HG03097 (cell line): Measurements from ENCODE around the gene SPEN.
"Not testable (repeated sequence)": the region's sequence is repeated elsewhere in the genome, so short reads cannot be mapped to it uniquely, and the experiment has no call there.

Source experiments
- ATAC-seq: cut with Tn5 transposase; IDR thresholded peaks from one replicate; pipeline ENCODE4 v1.9.1; 2021; ENCODE audit not compliant: unreplicated experiment, low FRiP score

SPEN gene

DNA sequence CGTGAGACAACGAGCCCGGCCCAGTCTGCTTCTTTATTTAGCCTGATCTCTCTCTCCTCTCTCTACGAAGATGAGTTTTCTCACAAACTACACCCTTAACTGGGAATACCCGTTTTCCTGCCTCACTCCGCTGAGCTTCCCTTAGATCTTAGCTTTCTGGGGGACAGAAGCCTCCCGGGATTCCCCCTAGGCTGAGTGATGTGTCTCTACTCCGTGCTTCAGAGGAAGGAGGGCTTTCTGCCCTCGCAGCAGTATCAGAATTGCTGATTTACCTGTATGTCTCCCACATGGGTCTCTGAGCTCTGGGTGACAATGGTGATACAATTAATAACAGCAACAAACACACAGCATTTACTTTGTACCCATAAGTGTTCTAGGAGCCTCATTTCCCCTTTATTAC, 127.3 kb downstream of the SPEN start:
- no peak for ATAC-seq

DNA sequence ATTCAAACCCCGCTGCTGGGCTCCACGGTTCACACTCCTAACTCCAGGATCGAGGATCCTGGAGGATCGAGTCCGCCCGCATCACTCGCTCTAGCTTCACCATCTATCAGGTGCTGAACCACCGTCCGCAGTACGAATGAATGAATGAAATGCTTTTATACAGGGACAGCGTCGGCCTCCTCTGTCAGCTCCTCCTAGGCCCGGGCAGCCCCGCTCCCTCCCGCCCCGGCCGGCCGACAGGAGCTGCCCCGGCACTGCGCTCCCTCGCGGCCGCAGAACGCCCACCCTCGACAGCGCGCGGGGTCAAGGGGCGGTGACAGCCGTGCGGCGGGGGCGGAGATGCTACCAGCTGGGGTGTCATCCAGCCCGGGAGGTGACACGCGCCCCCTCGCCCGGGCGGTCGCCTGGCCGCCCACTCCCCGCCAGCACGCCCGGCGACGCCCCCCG, 127.9 kb downstream of the SPEN start:
- peak; percentile 36 for ATAC-seq

DNA sequence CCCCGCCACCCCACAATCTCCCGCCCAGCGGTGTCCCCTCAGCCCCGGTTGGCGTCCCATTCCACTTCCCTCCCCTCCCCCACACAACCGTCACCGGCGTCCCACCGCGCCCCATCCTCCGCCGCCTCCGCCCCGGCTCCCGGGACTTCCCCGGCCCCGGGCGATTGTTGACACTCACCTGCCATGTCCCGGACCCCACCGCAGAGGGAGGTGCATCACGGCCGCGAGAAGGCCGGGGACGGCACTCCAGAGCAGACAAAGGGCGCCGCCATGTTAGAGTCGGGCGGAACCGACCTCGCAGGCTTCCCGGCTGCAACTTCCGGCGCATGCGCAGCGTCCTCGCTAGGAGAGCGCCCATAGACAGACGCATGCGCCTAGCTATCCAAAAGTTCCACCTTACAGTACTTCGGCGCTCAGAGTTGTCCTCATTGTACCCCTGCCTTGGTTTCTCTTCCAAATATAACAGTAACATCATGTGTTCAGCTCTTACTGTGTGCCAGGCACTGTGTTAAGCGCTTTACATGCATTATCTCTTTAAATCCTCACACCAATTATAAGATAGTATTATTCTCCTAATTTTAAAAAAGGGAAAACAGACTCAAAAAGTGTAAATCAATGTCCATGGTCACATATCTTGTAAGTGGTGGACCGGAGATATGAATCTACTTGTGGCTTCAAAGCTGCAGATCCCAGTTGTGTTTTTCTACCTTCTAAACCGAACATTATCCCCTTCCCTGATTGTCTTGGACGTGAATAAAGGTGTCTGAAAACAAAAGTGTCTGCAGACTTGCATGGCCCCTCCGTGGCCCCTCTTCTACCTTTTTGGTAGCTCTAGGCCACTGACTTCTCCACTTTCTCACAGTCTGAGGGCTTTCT, 128.5 kb downstream of the SPEN start, which contains the start of gene ZBTB17:
Gene ZBTB17, minus strand, starts transcription at position 297 of the 876 bp plus-strand sequence. CDS start 27,606 bp downstream, outside the sequence.
- peak; percentile 67 for ATAC-seq

DNA sequence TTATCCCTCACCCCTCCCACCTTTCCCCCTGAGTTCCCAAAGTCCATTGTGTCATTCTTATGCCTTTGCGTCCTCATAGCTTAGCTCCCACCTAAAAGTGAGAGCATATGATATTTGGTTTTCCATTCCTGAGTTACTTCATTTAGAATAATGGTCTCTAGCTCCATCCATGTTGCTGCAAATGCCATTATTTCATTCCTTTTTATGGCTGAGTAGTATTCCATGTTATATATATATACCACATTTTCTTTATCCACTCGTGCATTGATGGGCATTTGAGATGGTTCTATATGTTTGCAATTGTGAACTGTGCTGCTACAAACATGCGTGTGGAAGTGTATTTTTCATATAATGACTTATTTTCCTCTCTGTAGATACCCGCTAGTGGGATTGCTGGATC, 130.4 kb downstream of the SPEN start:
- not testable (repeated sequence) for ATAC-seq

DNA sequence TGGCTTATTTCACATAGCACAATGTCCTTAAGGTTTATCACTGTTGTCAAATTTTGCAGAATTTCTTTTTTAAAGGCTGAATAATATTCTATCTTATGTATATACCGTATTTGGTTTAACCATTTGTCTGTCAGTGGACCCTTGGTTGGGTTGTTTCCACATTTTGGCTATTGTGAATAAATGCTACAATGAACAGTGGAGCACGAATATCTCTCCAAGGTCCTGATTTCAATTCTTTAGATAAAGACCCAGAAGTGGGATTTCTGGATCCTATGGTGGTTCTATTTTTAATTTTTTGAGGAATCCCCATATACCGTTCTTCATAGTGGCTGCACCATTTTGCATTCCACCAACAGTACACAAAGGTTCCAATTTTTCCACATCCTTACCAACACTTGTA, 134.2 kb downstream of the SPEN start:
- ATAC-seq = no peak

DNA sequence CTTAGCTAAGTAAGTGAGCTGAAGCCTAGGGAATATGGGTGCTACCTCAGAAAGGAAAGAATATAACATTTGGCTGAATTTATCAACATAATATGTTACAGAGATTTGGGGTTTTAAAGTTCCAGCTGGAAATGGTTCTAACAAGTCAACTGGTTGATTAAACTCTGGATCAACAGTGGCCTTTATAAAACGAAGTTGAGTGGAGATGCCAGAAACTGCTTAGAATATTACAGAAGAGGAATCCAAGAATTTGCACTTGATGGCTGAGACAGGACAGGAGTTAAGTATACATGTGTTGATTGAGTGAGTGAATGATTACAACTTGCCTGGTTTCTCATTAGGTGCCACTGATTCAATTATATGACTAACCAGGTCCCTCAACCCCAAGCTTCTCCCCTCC, 135.8 kb downstream of the SPEN start:
- ATAC-seq = no peak

DNA sequence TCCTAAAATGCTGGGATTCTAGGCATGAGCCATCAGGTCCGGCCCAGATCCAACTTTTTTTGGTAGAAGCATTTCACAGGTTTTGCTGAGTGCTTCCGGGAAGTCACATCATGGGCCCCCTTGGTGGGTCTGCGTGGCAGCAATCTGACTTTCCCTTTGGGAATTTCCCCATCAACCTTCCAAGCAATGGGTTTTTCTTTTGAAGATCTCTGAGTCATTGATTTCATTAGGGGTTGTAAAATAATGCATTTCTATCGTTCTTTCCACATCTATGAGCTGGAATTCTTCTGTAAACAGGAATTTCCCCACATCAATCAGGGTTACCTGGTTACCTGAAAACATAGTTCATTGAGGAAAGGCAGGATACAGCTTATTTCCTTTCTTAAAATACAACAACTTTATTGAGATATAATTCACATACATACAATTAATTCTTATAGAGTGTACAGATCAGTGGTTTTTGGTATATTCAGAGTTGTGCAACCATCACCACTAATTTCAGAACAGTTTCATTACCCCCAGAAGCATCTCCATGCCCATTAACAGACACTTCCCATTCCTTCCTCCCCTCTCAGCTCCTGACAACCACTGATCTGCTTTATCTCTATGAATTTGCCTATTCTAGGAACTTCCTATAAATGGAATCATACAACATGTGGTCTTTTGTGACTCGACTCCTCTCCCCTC, 138.2 kb downstream of the SPEN start:
- no peak for ATAC-seq

DNA sequence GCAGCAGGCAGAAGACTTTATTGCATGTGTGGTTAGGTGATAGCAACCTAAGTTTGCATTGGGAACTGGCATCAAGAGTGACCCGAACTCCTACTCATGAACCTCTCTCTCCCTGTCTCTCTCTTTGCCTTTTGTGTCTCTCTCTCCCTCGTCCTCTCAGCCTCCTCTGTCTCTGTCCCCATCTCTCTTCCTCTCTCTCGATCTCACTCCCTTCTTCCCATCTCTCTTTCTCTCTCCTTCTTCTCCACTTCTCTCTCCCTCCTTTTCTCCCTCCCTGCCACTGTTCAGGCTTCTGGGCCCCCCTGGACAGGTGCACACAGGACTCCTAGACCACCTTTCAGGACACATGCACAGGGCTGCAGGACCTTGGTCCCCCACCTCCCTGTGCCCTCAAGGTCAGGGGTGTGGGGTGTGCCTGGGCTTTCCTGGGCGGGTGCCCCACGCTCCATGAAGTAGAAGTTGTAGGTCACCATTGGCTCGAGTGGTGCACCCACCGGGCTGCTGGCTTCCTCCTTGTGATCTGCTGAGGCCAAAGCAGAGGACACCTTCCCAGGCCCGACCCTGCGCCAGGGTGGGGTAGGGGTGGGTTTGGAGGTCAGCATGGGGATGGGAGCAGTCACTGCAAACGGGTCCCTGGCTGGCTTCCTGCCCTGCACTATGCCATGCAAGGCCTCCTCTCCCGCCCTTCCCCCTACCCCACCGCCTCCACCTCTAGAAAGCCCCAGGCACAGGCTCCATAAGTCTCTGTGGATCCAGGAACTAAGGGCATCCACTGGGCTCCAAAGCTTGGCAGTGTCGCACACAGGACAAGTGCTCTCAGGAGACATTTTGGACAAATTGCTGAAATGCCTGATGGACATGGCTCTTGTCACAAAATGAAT, 141.6 kb downstream of the SPEN start:
- ATAC-seq = no peak

DNA sequence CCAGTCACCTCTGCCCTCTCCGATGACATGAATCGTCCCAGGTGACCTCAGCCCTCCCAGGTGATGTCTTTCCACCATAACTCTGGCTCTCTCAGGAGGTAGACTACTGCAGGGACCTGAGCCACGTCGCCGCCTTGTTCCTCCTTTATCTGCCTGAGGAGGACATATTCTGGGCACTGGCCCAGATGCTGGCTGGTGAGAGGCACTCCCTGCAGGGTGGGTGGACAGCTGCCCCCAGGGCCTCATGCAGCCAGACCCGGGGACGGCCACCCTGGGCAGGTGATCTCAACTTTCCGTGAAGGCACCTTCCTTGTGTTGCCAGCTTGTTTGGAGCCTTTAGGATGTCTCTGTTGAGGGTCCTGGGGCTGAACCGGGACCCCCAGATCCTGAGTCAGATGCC, 142.3 kb downstream of the SPEN start:
- no peak for ATAC-seq
